GM18520 (cell line): ENCODE results near the gene MGME1.
A peak's percentile ranks its signal among the peaks of the same experiment; 100 is the strongest.
"Not testable (repeated sequence)": the region's sequence is repeated elsewhere in the genome, so short reads cannot be mapped to it uniquely, and the experiment has no call there.

Source experiments
- ATAC-seq: cut with Tn5 transposase; IDR thresholded peaks from one replicate; pipeline ENCODE4 v1.9.1; 2021; ENCODE audit not compliant: unreplicated experiment

MGME1 gene

GRCh38 chr20:17959257-17959627 lies 9.6 kb upstream of the MGME1 start:
- no peak for ATAC-seq

GRCh38 chr20:17960400-17960885 lies 8.4 kb upstream of the MGME1 start:
- ATAC-seq = not testable (repeated sequence)

- ATAC-seq = no peak
Measured at GRCh38 chr20:17960927-17961586, 7.8 kb upstream of the MGME1 start.

DNA sequence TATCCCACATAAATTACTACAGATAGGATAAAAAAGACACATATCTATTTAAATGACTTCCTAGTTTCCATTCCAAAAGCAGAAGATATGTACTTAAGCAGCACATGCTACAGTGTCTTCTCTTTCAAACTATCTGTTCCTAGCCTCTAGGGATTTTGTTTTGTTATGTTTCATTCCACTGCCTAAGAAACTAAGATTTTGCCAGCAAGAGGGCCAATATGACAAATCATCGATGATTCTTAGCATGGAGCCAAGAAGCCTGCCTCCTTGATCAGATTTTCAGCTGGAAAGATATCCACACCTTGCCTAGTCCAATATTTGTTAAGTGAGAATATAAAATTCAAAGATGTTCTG lies 7.3 kb upstream of the MGME1 start:
- ATAC-seq = no peak

GRCh38 chr20:17963114-17963897 lies 5.5 kb upstream of the MGME1 start:
- no peak for ATAC-seq

DNA sequence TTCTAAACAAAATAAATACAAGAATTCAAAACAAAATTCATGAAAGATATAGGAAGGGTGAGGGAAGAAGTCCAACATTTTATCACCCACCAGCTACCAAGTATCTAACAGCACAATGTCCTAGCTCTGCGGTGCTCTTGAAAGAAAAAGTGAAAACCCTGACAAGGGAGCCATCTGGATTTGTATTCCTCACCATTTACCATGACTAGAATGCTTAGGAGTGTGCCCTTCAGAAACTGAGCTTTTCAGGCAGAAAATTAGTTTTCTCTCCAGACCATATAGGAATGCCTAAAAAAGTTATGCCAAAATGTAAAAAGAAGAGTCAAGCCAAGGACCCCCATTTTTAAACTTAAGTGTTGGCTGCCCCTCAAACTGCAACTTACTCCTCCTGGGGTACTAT lies 4.7 kb upstream of the MGME1 start:
- ATAC-seq = no peak

- ATAC-seq = no peak
Measured at GRCh38 chr20:17964632-17965031, 4.2 kb upstream of the MGME1 start.

DNA sequence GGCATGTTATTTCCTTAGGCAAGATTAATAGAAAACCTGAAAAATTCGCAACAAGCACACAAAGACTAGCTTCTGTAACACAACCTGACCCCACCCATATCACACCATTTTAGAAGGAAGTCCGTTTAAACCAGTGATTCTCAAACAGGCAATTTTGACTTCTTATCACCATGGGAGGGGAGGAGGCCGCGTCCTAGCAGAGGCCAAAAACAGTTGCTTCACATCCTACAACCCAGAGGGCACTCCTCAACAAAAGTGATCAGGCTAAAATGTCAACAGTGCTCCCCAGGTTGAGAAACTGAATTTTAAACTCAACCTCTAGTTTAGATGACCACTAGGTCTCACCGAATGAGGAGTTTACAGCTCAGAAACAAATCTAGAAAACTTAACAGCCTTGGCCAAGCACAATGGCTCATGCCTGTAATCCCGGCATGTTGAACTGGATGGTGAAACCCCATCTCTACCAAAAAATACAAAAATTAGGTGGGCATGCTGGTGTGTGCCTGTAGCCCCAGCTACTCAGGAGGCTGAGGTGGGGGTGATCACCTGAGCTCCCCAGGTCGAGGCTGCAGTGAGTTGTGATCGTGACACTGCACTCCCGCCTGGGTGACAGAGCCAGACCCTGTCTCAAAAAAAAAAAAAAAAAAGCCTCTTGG lies 3.6 kb upstream of the MGME1 start:
- ATAC-seq = no peak

DNA sequence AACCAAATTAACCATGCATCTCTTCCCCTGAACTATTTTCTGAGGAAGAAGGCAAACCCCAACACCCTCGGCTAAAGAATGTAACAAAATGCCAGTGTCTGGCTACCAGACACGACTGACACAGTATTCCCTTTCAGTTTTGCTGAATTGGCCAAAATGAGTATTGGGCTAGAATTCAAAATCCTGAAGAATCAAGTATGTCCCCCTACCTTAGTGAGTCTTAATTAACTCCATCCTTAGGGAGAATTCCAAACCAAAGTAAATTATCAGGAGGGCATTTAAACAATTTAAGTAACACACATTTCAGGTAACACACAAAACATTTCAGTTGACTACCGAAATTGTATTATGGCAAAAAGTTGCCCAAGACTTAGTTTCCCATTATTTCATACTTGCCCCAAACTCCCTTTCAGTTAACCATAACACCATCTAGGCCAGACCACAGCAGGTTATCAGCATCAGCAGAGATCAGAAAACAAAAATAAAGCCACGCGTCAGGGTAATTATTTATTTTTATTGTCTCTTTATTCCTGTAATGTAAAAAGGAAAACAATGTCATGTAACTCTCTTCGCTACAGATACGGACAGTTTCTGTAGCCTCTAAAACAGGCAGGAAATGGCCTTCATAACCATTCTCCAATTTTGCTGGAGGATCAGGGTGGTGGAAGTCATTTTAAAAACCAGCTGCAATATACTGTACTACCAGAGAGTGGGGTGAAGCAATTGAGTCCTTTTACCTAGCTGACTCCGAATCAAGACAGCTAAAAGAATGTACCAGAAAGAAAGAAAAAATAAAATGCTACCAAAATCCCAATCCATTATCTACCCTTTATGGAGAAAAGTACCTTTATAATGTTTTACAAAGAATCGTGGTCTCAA lies 2.1 kb upstream of the MGME1 start:
- no peak for ATAC-seq

GRCh38 chr20:17967521-17968365 lies 1.1 kb upstream of the MGME1 start:
- peak; percentile 1 for ATAC-seq

GRCh38 chr20:17969278-17969883 lies 563 bp downstream of the MGME1 start:
- ATAC-seq = no peak

DNA sequence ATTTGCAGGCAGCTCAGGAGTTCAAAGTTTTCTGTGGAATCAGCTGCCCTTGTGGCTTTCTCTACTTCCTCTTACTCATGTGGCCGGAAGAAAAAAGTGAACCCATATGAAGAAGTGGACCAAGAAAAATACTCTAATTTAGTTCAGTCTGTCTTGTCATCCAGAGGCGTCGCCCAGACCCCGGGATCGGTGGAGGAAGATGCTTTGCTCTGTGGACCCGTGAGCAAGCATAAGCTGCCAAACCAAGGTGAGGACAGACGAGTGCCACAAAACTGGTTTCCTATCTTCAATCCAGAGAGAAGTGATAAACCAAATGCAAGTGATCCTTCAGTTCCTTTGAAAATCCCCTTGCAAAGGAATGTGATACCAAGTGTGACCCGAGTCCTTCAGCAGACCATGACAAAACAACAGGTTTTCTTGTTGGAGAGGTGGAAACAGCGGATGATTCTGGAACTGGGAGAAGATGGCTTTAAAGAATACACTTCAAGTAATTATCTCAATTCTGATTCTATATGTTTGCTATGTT lies 1.1 kb downstream of the MGME1 start:
- no peak for ATAC-seq

DNA sequence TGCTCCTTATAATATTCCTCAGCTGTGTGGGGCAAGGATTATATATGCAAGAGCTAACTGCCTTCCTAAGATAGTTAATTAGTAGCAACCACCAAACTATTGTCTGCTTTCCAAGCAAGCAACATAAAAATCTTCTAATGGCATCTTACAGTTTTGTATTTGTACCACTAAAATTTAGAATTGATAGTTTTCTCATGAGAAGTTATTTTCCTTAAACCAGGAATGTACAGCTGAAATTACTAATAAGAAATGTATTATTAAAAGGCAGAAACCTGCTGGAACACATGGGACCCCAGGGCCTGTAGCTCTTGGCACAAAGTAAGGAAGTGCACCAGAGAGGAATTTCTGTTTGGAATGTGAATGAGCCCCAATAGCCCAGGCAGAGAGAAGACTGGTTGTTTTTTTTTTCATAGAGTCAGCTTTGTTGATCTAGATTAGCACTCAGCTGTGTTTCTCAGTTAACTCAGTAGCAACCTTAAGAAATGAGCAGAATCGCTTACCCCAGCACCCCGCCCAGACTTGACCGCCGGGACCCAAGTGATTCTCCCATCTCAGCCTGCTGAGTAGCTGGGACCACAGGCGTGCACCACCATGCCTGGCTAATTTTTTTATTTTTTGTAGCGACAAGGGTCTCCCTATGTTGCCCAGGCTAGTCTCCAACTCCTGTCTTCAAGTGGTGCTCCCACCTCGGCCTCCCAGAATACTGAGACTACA lies 2.6 kb downstream of the MGME1 start:
- ATAC-seq = no peak

- no peak for ATAC-seq
Measured at GRCh38 chr20:17972121-17972520, 3.3 kb downstream of the MGME1 start.

DNA sequence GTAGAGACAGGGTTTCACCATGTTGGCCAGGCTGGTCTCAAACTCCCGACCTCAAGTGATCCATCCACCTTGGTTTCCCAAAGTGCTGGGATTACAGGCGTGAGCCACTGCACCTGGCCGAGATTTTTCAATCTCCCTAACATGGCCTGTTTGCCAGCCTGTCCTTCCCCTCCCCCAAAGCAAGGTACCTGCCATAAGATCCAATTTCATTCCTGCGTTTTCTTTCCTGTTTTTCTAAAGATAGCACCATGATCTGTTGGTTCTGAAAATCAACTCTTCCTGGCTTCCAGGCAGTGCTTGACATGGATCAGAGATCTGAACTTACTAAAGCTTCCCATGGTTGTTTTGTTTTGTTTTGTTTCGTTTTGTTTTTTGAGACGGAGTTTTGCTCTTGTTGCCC lies 7.5 kb downstream of the MGME1 start:
- ATAC-seq = no peak

DNA sequence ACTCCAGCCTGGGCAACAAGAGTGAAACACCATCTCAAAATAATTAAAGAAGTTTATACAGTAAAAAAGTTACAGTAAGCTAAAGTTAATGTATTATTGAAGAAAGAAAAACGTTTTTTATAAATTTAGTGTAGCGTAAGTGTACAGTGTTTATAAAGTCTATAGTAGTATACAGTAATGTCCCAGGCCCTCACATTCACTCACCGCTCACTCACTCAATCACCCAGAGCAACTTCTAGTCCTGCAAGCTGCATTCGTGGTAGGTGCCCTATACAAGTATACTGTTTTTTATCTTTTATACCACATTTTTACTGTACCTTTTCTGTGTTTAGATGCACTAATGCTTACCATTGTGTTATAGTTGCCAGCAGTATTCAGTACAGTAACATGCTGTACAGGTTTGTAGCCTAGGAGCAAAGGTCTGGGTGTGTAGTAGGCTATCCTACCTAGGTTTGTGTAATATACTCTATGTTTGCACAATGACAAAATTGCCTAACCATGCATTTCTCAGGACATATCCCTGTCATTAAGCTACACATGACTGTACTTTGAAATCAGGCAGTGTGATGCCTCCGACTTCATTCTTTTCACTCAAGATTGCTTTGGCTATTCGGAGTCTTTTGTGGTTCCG lies 16.7 kb downstream of the MGME1 start:
- no peak for ATAC-seq

- no peak for ATAC-seq
Measured at GRCh38 chr20:17987988-17988387, 19.2 kb downstream of the MGME1 start.

DNA sequence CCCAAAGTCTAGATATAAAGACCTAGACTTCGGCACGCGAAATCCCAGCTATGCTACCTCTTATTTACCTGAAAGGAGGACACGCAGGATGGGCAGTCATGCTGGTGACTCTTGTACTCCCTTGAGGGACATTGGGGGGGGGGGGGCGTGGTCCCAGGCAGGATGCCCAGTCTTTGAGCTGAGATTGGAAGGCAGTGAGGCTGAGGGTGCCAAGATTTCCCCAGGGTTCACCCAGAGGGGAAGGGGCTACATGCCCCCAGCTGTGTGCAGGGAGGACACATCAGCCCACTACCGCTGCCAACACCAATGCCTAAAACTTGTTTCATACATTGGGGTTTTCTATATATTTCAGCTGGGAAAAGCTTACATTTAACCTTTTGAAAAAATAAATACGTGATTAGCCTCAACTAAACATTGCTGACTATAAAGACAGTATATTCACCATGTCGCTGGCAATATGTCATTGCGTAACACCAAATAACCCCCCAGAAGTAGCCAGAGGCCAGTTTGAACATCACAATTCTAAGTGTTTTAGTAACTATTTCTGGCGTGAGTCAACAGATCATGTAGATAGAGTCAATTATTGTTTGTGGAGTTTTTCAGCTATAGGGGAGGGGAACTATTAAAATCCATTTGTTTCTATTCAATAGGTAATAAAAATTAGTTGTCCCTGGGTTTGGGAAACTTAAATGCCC lies 21.6 kb downstream of the MGME1 start:
- ATAC-seq = no peak
